ENCODE measurements around the gene BLOC1S6.

BLOC1S6 gene

GRCh38 chr15:45587863-45588170, 638 bp downstream of the BLOC1S6 start:
- Histone ChIP-seq H3K9me3 (ENCODE audit: control insufficient read depth in 5 of 5, low read length in 5 of 5) (no peaks in the 10 kb centered on the region), H3K36me3 (ENCODE audit: control insufficient read depth in 5 of 5, insufficient read depth in 5 of 5, low read length in 5 of 5) (peaks cover 0 to 5% (median 0%) of the 10 kb centered on the region in 5 donors), H3K27me3 (ENCODE audit: control insufficient read depth in 5 of 5, insufficient read depth in 4 of 5, low read length in 5 of 5) (no peaks in the 10 kb centered on the region), H3K4me3 (ENCODE audit: low read depth in 1 of 5, low read length in 5 of 5) (peak overlapping the region; percentile 79 to 95 (median 90)), H3K27ac (ENCODE audit: low read depth, low read length) (peak overlapping the region; percentile 100), H3K9ac (ENCODE audit: low read length in 5 of 5) (peak overlapping the region; percentile 79 to 99 (median 99)), H3K4me1 (ENCODE audit: control insufficient read depth in 5 of 5, insufficient read depth in 5 of 5, low read length in 5 of 5) (peaks cover 11 to 38% (median 28%) of the 10 kb centered on the region in 5 donors)

DNA sequence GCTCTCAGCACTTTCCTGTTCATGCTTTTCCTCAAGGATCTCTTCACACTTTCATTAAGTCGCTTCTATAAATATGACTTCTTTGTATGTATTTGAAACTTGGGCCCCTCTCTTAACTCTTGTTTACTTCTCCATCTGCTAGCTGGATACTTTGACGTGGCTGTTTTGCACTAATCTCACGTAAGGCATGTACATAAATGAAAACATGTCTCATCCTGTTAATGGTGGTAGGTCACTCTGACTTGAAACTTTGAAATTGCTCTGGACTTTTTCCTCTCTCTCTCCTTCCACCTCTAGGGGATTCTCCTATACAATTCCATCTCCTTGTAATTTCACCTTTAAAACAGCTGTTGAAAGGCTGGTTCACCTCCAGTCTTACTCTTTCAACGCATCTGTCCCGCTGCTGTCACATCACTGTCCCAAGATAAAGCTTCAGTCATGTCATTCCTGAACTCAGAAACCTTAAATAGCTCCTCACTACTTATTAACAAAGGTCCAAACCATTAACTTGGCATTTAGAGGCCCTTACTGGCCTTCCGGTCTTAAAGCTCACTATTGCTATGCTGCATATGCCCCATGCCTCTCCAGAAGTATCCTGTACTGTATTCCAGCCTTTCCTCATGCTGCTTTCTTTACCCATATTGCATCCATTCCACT, 1.2 kb downstream of the BLOC1S6 start:
- Histone ChIP-seq H3K36me3 (ENCODE audit: control insufficient read depth in 5 of 5, insufficient read depth in 5 of 5, low read length in 5 of 5) (peaks cover 0 to 5% (median 0%) of the 10 kb centered on the region in 5 donors), H3K4me3 (ENCODE audit: low read depth in 1 of 5, low read length in 5 of 5) (peak overlapping the region; percentile 79 to 95 (median 90)), H3K9ac (ENCODE audit: low read length in 5 of 5) (peak overlapping the region; percentile 79 to 99 (median 99)), H3K27ac (ENCODE audit: low read depth, low read length) (peak overlapping the region; percentile 100), H3K4me1 (ENCODE audit: control insufficient read depth in 5 of 5, insufficient read depth in 5 of 5, low read length in 5 of 5) (peaks cover 11 to 38% (median 28%) of the 10 kb centered on the region in 5 donors), H3K9me3 (ENCODE audit: control insufficient read depth in 5 of 5, low read length in 5 of 5) (no peaks in the 10 kb centered on the region), H3K27me3 (ENCODE audit: control insufficient read depth in 5 of 5, insufficient read depth in 4 of 5, low read length in 5 of 5) (no peaks in the 10 kb centered on the region)

DNA sequence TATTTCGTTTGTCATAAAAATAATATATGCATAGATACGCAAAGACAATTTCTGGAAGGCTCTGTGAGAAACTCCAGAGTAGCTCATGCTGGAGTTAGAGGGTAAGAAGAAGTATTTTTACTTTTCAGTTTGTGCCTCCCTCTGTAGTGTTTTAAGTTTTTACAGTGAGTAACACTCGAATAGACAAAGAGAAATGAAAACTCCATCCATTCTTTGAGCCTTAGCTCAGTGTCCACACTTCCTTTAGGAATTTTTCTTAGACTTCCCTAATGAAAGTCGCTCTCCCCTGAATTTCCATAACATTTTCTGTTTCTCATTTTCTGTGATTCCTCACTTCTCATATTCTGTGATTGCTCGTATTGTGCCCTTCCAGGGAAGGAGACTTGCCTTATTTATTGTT, 2.1 kb downstream of the BLOC1S6 start:
- peaks cover 0 to 7% (median 3%) of the 10 kb centered on the region in 5 donors for H3K36me3 ChIP-seq (ENCODE audit: control insufficient read depth in 5 of 5, insufficient read depth in 5 of 5, low read length in 5 of 5)
- H3K4me3 ChIP-seq (ENCODE audit: low read depth in 1 of 5, low read length in 5 of 5) = peak overlapping the region in 1 of 5 donors; percentile 91
- H3K27ac ChIP-seq (ENCODE audit: low read depth, low read length) = peak overlapping the region; percentile 100
- no peaks in the 10 kb centered on the region for H3K27me3 ChIP-seq (ENCODE audit: control insufficient read depth in 5 of 5, insufficient read depth in 4 of 5, low read length in 5 of 5)
- H3K4me1 ChIP-seq (ENCODE audit: control insufficient read depth in 5 of 5, insufficient read depth in 5 of 5, low read length in 5 of 5) = peaks cover 11 to 38% (median 28%) of the 10 kb centered on the region in 5 donors
- peak overlapping the region in 2 of 5 donors; percentile 79 to 99 for H3K9ac ChIP-seq (ENCODE audit: low read length in 5 of 5)
- H3K9me3 ChIP-seq (ENCODE audit: control insufficient read depth in 5 of 5, low read length in 5 of 5) = no peaks in the 10 kb centered on the region

DNA sequence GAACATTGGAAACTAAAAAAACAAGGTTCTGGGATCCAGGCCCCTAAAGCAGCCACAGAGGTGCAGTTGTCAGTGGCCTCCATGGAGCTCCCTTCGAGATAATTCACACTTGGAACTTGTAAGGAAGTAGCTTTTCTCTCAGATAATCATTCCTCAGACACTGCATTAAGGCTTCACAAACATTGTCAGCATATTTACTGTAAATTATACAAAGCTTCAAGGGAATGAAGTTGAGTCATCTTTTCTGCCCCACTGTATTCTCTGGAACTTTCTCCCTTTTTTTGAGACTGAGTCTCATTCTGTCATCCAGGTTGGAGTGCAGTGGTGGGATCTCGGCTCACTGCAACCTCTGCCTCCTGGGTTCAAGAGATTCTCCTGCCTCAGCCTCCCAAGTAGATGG, 7.1 kb downstream of the BLOC1S6 start:
- no peak overlapping the region for H3K9ac ChIP-seq (ENCODE audit: low read length in 5 of 5)
- no peak overlapping the region for H3K27ac ChIP-seq (ENCODE audit: low read depth, low read length)
- H3K4me3 ChIP-seq (ENCODE audit: low read depth in 1 of 5, low read length in 5 of 5) = no peak overlapping the region
- no peaks in the 10 kb centered on the region for H3K27me3 ChIP-seq (ENCODE audit: control insufficient read depth in 5 of 5, insufficient read depth in 4 of 5, low read length in 5 of 5)
- peaks cover 3 to 22% (median 9%) of the 10 kb centered on the region in 5 donors for H3K36me3 ChIP-seq (ENCODE audit: control insufficient read depth in 5 of 5, insufficient read depth in 5 of 5, low read length in 5 of 5)
- H3K9me3 ChIP-seq (ENCODE audit: control insufficient read depth in 5 of 5, low read length in 5 of 5) = no peaks in the 10 kb centered on the region
- peaks cover 0 to 8% (median 6%) of the 10 kb centered on the region in 5 donors for H3K4me1 ChIP-seq (ENCODE audit: control insufficient read depth in 5 of 5, insufficient read depth in 5 of 5, low read length in 5 of 5)

DNA sequence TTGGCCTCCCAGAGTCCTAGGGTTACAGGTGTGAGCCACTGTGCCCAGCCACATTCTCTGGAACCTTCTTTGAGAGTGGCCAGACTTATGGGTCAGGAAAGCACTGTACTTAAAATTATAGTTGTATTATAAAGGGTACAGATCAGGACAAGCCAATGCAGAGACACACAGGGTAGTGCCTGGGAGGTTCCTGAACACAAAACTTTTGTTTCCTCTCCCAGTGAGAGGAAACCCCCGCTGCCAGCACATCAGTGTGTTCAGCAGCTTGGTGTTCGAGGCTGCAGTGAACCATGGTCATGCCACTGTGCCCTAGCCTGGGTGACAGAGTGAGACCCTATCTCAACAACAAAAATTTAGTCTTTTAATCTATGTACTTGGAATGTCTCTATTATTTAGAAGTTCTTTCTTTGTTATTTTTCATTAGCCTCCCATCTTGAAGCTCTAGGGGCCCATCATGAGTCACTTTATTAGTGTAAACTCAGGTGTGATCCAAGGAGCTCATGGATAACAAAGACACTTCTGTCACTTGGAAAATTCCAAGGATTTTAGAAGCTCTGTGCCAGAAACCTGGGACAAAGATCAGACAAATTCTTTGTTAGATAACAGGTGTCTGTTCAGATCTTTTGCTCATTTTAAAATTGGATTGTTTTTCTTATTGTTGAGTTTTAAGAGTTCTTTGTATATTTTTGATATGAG, 7.8 kb downstream of the BLOC1S6 start:
- H3K9me3 ChIP-seq (ENCODE audit: control insufficient read depth in 5 of 5, low read length in 5 of 5) = no peaks in the 10 kb centered on the region
- H3K9ac ChIP-seq (ENCODE audit: low read length in 5 of 5) = no peak overlapping the region
- no peak overlapping the region for H3K27ac ChIP-seq (ENCODE audit: low read depth, low read length)
- H3K4me1 ChIP-seq (ENCODE audit: control insufficient read depth in 5 of 5, insufficient read depth in 5 of 5, low read length in 5 of 5) = peaks cover 0 to 6% (median 3%) of the 10 kb centered on the region in 5 donors
- H3K36me3 ChIP-seq (ENCODE audit: control insufficient read depth in 5 of 5, insufficient read depth in 5 of 5, low read length in 5 of 5) = peaks cover 3 to 22% (median 9%) of the 10 kb centered on the region in 5 donors
- H3K4me3 ChIP-seq (ENCODE audit: low read depth in 1 of 5, low read length in 5 of 5) = no peak overlapping the region
- H3K27me3 ChIP-seq (ENCODE audit: control insufficient read depth in 5 of 5, insufficient read depth in 4 of 5, low read length in 5 of 5) = no peaks in the 10 kb centered on the region

- Histone ChIP-seq H3K27me3 (ENCODE audit: control insufficient read depth in 5 of 5, insufficient read depth in 4 of 5, low read length in 5 of 5) (no peaks in the 10 kb centered on the region), H3K4me1 (ENCODE audit: control insufficient read depth in 5 of 5, insufficient read depth in 5 of 5, low read length in 5 of 5) (no peaks in the 10 kb centered on the region), H3K4me3 (ENCODE audit: low read depth in 1 of 5, low read length in 5 of 5) (no peak overlapping the region), H3K9me3 (ENCODE audit: control insufficient read depth in 5 of 5, low read length in 5 of 5) (no peaks in the 10 kb centered on the region), H3K27ac (ENCODE audit: low read depth, low read length) (no peak overlapping the region), H3K9ac (ENCODE audit: low read length in 5 of 5) (no peak overlapping the region), H3K36me3 (ENCODE audit: control insufficient read depth in 5 of 5, insufficient read depth in 5 of 5, low read length in 5 of 5) (peaks cover 7 to 19% (median 14%) of the 10 kb centered on the region in 5 donors)
Observed at GRCh38 chr15:45603881-45604280, 16.7 kb downstream of the BLOC1S6 start.

DNA sequence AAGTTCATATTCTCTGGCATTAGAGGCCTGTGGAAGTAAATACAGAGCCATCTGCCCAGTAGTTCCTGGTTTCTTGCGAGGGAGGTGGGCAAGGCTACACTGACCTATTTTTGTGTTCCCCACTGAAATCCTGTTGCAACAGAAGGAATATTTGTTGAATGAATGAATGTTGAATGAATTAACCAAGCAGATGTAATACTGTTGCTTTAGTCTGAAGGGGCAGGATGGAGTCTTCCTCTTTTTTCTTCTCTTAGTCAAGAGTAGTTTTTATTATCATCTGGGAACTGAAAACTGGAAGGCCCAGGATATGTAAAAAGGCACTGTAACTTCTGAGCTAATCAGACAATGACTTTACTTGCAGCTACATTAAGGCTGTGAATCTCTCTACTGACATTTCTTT, 17.1 kb downstream of the BLOC1S6 start:
- Histone ChIP-seq H3K27me3 (ENCODE audit: control insufficient read depth in 5 of 5, insufficient read depth in 4 of 5, low read length in 5 of 5) (no peaks in the 10 kb centered on the region), H3K27ac (ENCODE audit: low read depth, low read length) (no peak overlapping the region), H3K36me3 (ENCODE audit: control insufficient read depth in 5 of 5, insufficient read depth in 5 of 5, low read length in 5 of 5) (peaks cover 7 to 19% (median 14%) of the 10 kb centered on the region in 5 donors), H3K4me3 (ENCODE audit: low read depth in 1 of 5, low read length in 5 of 5) (no peak overlapping the region), H3K4me1 (ENCODE audit: control insufficient read depth in 5 of 5, insufficient read depth in 5 of 5, low read length in 5 of 5) (no peaks in the 10 kb centered on the region), H3K9ac (ENCODE audit: low read length in 5 of 5) (no peak overlapping the region), H3K9me3 (ENCODE audit: control insufficient read depth in 5 of 5, low read length in 5 of 5) (no peaks in the 10 kb centered on the region)

DNA sequence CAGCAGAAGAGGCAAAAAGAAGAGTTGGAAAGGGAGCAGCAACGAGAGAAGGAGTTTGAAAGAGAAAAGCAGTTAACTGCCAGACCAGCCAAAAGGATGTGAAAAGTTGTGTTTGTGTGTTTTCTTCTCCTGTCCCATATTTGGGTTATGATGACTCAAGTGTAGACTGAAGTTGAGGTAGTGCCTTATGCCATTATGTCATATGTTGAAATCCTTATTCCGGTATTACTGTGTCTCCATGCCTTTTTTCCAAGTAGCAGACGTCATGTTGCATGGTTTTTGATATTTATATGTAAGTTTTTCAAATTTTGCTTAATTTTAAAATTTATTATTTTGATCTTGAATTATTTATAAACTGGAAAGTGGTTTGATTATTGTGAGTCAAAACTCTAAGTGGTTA, 19.2 kb downstream of the BLOC1S6 start:
- Histone ChIP-seq H3K9me3 (ENCODE audit: control insufficient read depth in 5 of 5, low read length in 5 of 5) (no peaks in the 10 kb centered on the region), H3K4me1 (ENCODE audit: control insufficient read depth in 5 of 5, insufficient read depth in 5 of 5, low read length in 5 of 5) (no peaks in the 10 kb centered on the region), H3K4me3 (ENCODE audit: low read depth in 1 of 5, low read length in 5 of 5) (no peak overlapping the region), H3K36me3 (ENCODE audit: control insufficient read depth in 5 of 5, insufficient read depth in 5 of 5, low read length in 5 of 5) (peaks cover 7 to 21% (median 14%) of the 10 kb centered on the region in 5 donors), H3K9ac (ENCODE audit: low read length in 5 of 5) (no peak overlapping the region), H3K27me3 (ENCODE audit: control insufficient read depth in 5 of 5, insufficient read depth in 4 of 5, low read length in 5 of 5) (no peaks in the 10 kb centered on the region), H3K27ac (ENCODE audit: low read depth, low read length) (no peak overlapping the region)

- H3K4me1 ChIP-seq (ENCODE audit: control insufficient read depth in 5 of 5, insufficient read depth in 5 of 5, low read length in 5 of 5) = no peaks in the 10 kb centered on the region
- H3K9me3 ChIP-seq (ENCODE audit: control insufficient read depth in 5 of 5, low read length in 5 of 5) = no peaks in the 10 kb centered on the region
Observed at GRCh38 chr15:45606841-45607240, 19.7 kb downstream of the BLOC1S6 start.

DNA sequence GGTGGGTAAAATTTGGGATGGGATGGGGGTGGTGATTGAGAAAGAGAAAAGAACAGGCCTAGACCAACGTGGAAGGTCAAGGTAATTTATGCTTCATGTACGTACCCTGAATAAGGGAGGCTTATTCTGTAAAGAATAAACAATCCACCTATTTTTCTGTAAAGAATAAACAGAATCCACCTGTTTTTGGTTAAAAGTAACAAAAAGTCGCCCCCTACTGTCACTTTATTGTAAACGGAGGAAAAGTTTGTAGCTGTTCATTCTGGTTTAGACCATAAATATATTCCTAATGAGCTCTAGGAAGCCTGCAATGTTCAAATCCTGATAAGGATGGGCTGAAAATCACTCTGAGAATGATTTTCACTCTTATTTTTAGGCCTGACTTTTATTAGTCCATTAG, 24.1 kb downstream of the BLOC1S6 start:
- no peaks in the 10 kb centered on the region for H3K9me3 ChIP-seq (ENCODE audit: control insufficient read depth in 5 of 5, low read length in 5 of 5)
- no peak overlapping the region for H3K27ac ChIP-seq (ENCODE audit: low read depth, low read length)
- H3K4me3 ChIP-seq (ENCODE audit: low read depth in 1 of 5, low read length in 5 of 5) = no peak overlapping the region
- no peak overlapping the region for H3K9ac ChIP-seq (ENCODE audit: low read length in 5 of 5)
- no peaks in the 10 kb centered on the region for H3K4me1 ChIP-seq (ENCODE audit: control insufficient read depth in 5 of 5, insufficient read depth in 5 of 5, low read length in 5 of 5)
- peaks cover 5 to 14% (median 6%) of the 10 kb centered on the region in 5 donors for H3K36me3 ChIP-seq (ENCODE audit: control insufficient read depth in 5 of 5, insufficient read depth in 5 of 5, low read length in 5 of 5)
- H3K27me3 ChIP-seq (ENCODE audit: control insufficient read depth in 5 of 5, insufficient read depth in 4 of 5, low read length in 5 of 5) = no peaks in the 10 kb centered on the region

More at GRCh38 chr15:45606841-45607240, 19.7 kb downstream of the BLOC1S6 start:
- no peak overlapping the region for H3K4me3 ChIP-seq (ENCODE audit: low read depth in 1 of 5, low read length in 5 of 5)
- no peak overlapping the region for H3K27ac ChIP-seq (ENCODE audit: low read depth, low read length)
- H3K36me3 ChIP-seq (ENCODE audit: control insufficient read depth in 5 of 5, insufficient read depth in 5 of 5, low read length in 5 of 5) = peaks cover 7 to 21% (median 14%) of the 10 kb centered on the region in 5 donors
- H3K27me3 ChIP-seq (ENCODE audit: control insufficient read depth in 5 of 5, insufficient read depth in 4 of 5, low read length in 5 of 5) = no peaks in the 10 kb centered on the region
- no peak overlapping the region for H3K9ac ChIP-seq (ENCODE audit: low read length in 5 of 5)
